ENCODE measurements around the gene BSCL2. TPM values are rescaled to one million over a fixed set of nuclear protein-coding genes. Genes with fewer than 3 reads are reported as not detected.

Gene BSCL2
- total RNA-seq (37.8 and 62.1 TPM in 2 replicates), polyA plus RNA-seq (35.5 and 54.0 TPM in 2 replicates), polyA minus RNA-seq (ENCODE audit: low replicate concordance) (319 and 376 TPM in 2 replicates)
- 33.6 and 47.4 TPM in 2 replicates for polyA plus RNA-seq (2012)

DNA sequence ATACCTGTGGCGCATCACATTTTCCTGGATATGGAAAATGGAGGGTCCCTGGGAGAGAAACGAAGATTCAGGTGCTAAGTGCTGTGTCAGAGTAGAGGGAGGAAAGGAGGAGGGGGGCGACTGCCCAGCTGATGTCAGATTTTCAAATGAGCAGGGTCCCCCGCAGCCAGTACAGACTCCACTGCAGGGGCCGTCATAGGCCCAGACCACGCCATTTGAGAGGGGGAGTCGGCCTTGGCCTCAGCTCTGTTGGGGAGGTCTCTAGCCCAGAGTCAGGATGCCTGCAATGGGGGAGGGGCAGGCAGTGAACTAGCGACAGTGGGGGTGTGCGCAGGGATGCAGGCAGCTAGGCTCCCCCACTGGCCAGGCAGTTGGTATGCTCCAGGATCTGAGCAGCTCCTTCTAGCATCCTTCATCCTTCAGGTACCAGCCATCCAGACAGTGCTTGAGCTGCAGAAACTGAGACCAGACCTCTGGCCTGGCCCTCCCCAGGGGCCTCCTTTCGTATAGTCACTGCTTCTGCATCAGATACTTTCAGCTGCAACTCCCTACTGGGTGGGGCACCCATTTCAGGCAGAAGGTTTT is at the start of gene BSCL2, which contains the start of gene GNG3:
TSS of gene BSCL2 (minus strand) at position 148 of the 585 bp plus-strand sequence. CDS start 229 bp downstream, outside the sequence.
TSS of gene GNG3 (plus strand) at position 400 of the 585 bp plus-strand sequence. CDS start 620 bp downstream, outside the sequence.
- DNase-seq (ENCODE audit: low read depth in 2 of 2): peak in 1 of 2 donors; percentile 26
- Histone ChIP-seq H3K9ac (ENCODE audit: insufficient read depth, low read length) (no peak within 1 kb of the TSS), H3K27ac (ENCODE audit: insufficient read depth, low read length) (peak within 1 kb of the TSS; percentile 36)

DNA sequence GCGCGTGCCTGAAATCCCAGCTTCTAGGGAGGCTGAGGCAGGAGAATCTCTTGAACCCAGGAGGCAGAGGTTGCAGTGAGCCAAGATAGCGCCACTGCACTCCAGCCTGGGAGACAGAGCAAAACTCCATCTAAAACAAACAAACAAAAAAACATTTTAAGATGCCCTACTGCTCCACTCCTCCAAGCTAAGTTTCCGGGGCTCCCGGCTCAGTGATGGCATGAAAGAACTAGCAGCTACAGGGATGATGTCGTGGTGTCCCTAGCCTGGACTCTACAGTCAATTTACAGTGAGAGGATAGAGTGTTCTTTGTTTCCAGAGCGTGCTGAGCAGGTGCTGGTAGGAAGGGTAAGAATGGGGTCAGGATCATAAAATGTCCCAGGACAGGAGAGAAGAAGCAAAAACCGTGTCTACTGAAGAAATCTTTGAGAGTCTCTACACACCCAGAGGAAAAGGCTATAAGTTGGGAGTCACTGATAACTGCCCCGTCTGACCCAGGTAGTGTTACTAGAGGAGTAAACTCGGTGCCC is 47.9 kb upstream of the BSCL2 start:
- H3K9me3 ChIP-seq (ENCODE audit: control insufficient read depth, insufficient read depth, low read depth, low read length): no peaks in the 10 kb centered on the region
- no peak overlapping the region for H2AFZ ChIP-seq (ENCODE audit: low read length)
- no peak overlapping the region for H3K27ac ChIP-seq (ENCODE audit: insufficient read depth, low read length)
- no peaks in the 10 kb centered on the region for H3K4me1 ChIP-seq (ENCODE audit: control insufficient read depth, extremely low read depth, insufficient read depth, low read length)
- no peak for TF ChIP-seq EZH2 (IDR thresholded peaks at IDR 0.05; ENCODE audit: low read length, missing control alignments)
- TF ChIP-seq, protein P1, sequence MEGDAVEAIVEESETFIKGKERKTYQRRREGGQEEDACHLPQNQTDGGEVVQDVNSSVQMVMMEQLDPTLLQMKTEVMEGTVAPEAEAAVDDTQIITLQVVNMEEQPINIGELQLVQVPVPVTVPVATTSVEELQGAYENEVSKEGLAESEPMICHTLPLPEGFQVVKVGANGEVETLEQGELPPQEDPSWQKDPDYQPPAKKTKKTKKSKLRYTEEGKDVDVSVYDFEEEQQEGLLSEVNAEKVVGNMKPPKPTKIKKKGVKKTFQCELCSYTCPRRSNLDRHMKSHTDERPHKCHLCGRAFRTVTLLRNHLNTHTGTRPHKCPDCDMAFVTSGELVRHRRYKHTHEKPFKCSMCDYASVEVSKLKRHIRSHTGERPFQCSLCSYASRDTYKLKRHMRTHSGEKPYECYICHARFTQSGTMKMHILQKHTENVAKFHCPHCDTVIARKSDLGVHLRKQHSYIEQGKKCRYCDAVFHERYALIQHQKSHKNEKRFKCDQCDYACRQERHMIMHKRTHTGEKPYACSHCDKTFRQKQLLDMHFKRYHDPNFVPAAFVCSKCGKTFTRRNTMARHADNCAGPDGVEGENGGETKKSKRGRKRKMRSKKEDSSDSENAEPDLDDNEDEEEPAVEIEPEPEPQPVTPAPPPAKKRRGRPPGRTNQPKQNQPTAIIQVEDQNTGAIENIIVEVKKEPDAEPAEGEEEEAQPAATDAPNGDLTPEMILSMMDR (conservative IDR thresholded peaks at IDR 0.05 in 1 of 2, IDR thresholded peaks at IDR 0.05 in 1 of 2; ENCODE audit: low read depth in 1 of 2, low read length in 2 of 2): no peak
- H4K20me1 ChIP-seq (ENCODE audit: control insufficient read depth, extremely low read depth, insufficient read depth, low read length): no peaks in the 10 kb centered on the region
- H3K79me2 ChIP-seq (ENCODE audit: control insufficient read depth, insufficient read depth, low read length): peaks cover 7% of the 10 kb centered on the region
- H3K4me2 ChIP-seq (ENCODE audit: extremely low read depth, insufficient read depth, low read length): no peak overlapping the region
- H3K27me3 ChIP-seq (ENCODE audit: control insufficient read depth, insufficient read depth, low read length): no peaks in the 10 kb centered on the region
- no peak overlapping the region for H3K4me3 ChIP-seq (replicated peaks in 1 of 4; ENCODE audit: control extremely low read depth in 1 of 4, insufficient read depth in 1 of 4, low read depth in 3 of 4, low read length in 4 of 4)
- no peak overlapping the region for H3K9ac ChIP-seq (ENCODE audit: insufficient read depth, low read length)
- H3K36me3 ChIP-seq (ENCODE audit: control insufficient read depth, insufficient read depth, low read length): peaks cover 5% of the 10 kb centered on the region
- DNase-seq (ENCODE audit: low read depth in 2 of 2): no peak

More for the DNA sequence above, at the start of gene BSCL2, which contains the start of gene GNG3:
- H4K20me1 ChIP-seq (ENCODE audit: control insufficient read depth, extremely low read depth, insufficient read depth, low read length): no peaks in the 10 kb centered on the region
- peaks cover 13% of the 10 kb centered on the region for H3K36me3 ChIP-seq (ENCODE audit: control insufficient read depth, insufficient read depth, low read length)
- peak within 1 kb of the TSS in 3 of 4 experiments; percentile 45 to 72 (median 63) for H3K4me3 ChIP-seq (replicated peaks in 1 of 4; ENCODE audit: control extremely low read depth in 1 of 4, insufficient read depth in 1 of 4, low read depth in 3 of 4, low read length in 4 of 4)
- H3K4me2 ChIP-seq (ENCODE audit: extremely low read depth, insufficient read depth, low read length): peak within 1 kb of the TSS; percentile 95
- H3K9me3 ChIP-seq (ENCODE audit: control insufficient read depth, insufficient read depth, low read depth, low read length): no peaks in the 10 kb centered on the region
- no peaks in the 10 kb centered on the region for H3K79me2 ChIP-seq (ENCODE audit: control insufficient read depth, insufficient read depth, low read length)
- peak within 1 kb of the TSS; percentile 71 for H2AFZ ChIP-seq (ENCODE audit: low read length)
- TF ChIP-seq, protein P1 (conservative IDR thresholded peaks at IDR 0.05 in 1 of 2, IDR thresholded peaks at IDR 0.05 in 1 of 2; ENCODE audit: low read depth in 1 of 2, low read length in 2 of 2): no peak
- no peak for TF ChIP-seq EZH2 (IDR thresholded peaks at IDR 0.05; ENCODE audit: low read length, missing control alignments)
- H3K27me3 ChIP-seq (ENCODE audit: control insufficient read depth, insufficient read depth, low read length): no peaks in the 10 kb centered on the region
- peaks cover 24% of the 10 kb centered on the region for H3K4me1 ChIP-seq (ENCODE audit: control insufficient read depth, extremely low read depth, insufficient read depth, low read length)

GRCh38 chr11:62753736-62754603 is 46.7 kb upstream of the BSCL2 start, which contains the start of gene ZBTB3:
Gene ZBTB3, minus strand, starts transcription at chr11:62754160. Its CDS starts 496 bp downstream, at chr11:62753664.
- Histone ChIP-seq H3K79me2 (ENCODE audit: control insufficient read depth, insufficient read depth, low read length) (peaks cover 7% of the 10 kb centered on the region), H2AFZ (ENCODE audit: low read length) (peak within 1 kb of the TSS; percentile 100), H3K9ac (ENCODE audit: insufficient read depth, low read length) (peak within 1 kb of the TSS; percentile 92), H4K20me1 (ENCODE audit: control insufficient read depth, extremely low read depth, insufficient read depth, low read length) (no peaks in the 10 kb centered on the region), H3K9me3 (ENCODE audit: control insufficient read depth, insufficient read depth, low read depth, low read length) (no peaks in the 10 kb centered on the region), H3K4me3 (replicated peaks in 1 of 4; ENCODE audit: control extremely low read depth in 1 of 4, insufficient read depth in 1 of 4, low read depth in 3 of 4, low read length in 4 of 4) (peak within 1 kb of the TSS; percentile 83 to 100 (median 94)), H3K27ac (ENCODE audit: insufficient read depth, low read length) (peak within 1 kb of the TSS; percentile 91), H3K4me2 (ENCODE audit: extremely low read depth, insufficient read depth, low read length) (peak within 1 kb of the TSS; percentile 71), H3K4me1 (ENCODE audit: control insufficient read depth, extremely low read depth, insufficient read depth, low read length) (no peaks in the 10 kb centered on the region), H3K36me3 (ENCODE audit: control insufficient read depth, insufficient read depth, low read length) (peaks cover 5% of the 10 kb centered on the region), H3K27me3 (ENCODE audit: control insufficient read depth, insufficient read depth, low read length) (no peaks in the 10 kb centered on the region)
- peak; percentile 99 for DNase-seq (ENCODE audit: low read depth in 2 of 2)
- no peak for TF ChIP-seq EZH2 (IDR thresholded peaks at IDR 0.05; ENCODE audit: low read length, missing control alignments)
- TF ChIP-seq, protein P1 (conservative IDR thresholded peaks at IDR 0.05 in 1 of 2, IDR thresholded peaks at IDR 0.05 in 1 of 2; ENCODE audit: low read depth in 1 of 2, low read length in 2 of 2): no peak
